IMR-90 (cell line): ENCODE measurements around the gene ITGA3. TPM values are rescaled to one million over a fixed set of nuclear protein-coding genes. Genes with fewer than 3 reads are reported as not detected.

Experiments used
- ATAC-seq: fragments of 200-7000 bp; cut with Tn5 transposase; 2 replicates; pipeline ENCODE4 v1.9.1; 2020; ENCODE audit warnings: low read depth, mild to moderate bottlenecking, moderate library complexity
- BruUV-seq: library from RNA; stranded (reverse); fragments of 400-500 nt; replicated peaks from 2 replicates; lab custom pipeline; 2021; lab: Mats Ljungman, UMichigan
- CTCF ChIA-PET: fragments of 300-600 bp; formaldehyde crosslinking; extraction: SDS; loops from one replicate; lab custom pipeline; 2021; ENCODE audit warnings: antibody characterized with exemption; lab: Yijun Ruan, JAX
- POLR2A ChIA-PET: fragments of 300-600 bp; sonication (Branson Sonifier 250); formaldehyde crosslinking; loops from one replicate; lab custom pipeline; 2022; ENCODE audit warnings: antibody characterized with exemption; ENCODE audit not compliant: unreplicated experiment; lab: Charles Lee
- DNase-seq: peaks from one replicate; pipeline ENCODE4 v3.0.0; 2013
- H2AFZ ChIP-seq: replicated peaks from 2 replicates; pipeline ENCODE3; 2013; ENCODE audit warnings: low read length, mild to moderate bottlenecking; ENCODE audit not compliant: poor library complexity
- H2AK5ac ChIP-seq: 2 replicates; pipeline ENCODE4 v1.6.1; 2013; ENCODE audit warnings: low read depth, low read length, inconsistent platforms
- H2AK9ac ChIP-seq: replicated peaks from 2 replicates; pipeline ENCODE3; 2013; ENCODE audit warnings: mild to moderate bottlenecking, low read depth, low read length, moderate library complexity; ENCODE audit not compliant: poor library complexity
- H2BK120ac ChIP-seq: 2 replicates; pipeline ENCODE4 v1.6.1; 2013; ENCODE audit warnings: low read depth, low read length, inconsistent platforms
- H2BK15ac ChIP-seq: 3 replicates; pipeline ENCODE4 v1.6.1; 2013; ENCODE audit warnings: low read depth, low read length, inconsistent platforms
- H2BK20ac ChIP-seq: 2 replicates; pipeline ENCODE4 v1.6.1; 2013; ENCODE audit warnings: low read depth, mild to moderate bottlenecking, inconsistent platforms, low read length, moderate library complexity
- H2BK5ac ChIP-seq: 2 replicates; pipeline ENCODE4 v1.6.1; 2013; ENCODE audit warnings: mild to moderate bottlenecking, low read depth, low read length, inconsistent platforms; ENCODE audit not compliant: poor library complexity, severe bottlenecking
- H3K14ac ChIP-seq: replicated peaks from 2 replicates; pipeline ENCODE4 v1.6.1; 2013; ENCODE audit warnings: low read depth, low read length, inconsistent platforms
- H3K18ac ChIP-seq: 2 replicates; pipeline ENCODE4 v1.6.1; 2013; ENCODE audit warnings: low read depth, low read length, control low read depth
- H3K23ac ChIP-seq: 2 replicates; pipeline ENCODE4 v1.6.1; 2013; ENCODE audit warnings: low read depth, low read length, inconsistent platforms
- H3K27ac ChIP-seq: 2 replicates; pipeline ENCODE4 v1.5.1; 2013; ENCODE audit warnings: mild to moderate bottlenecking, control low read depth, low read length; ENCODE audit not compliant: insufficient read depth
- H3K27me3 ChIP-seq: 2 replicates; pipeline ENCODE4 v1.6.1; 2013; ENCODE audit warnings: low read length; ENCODE audit not compliant: control insufficient read depth, insufficient read depth
- H3K36me3 ChIP-seq: 2 replicates; pipeline ENCODE4 v1.6.1; 2013; ENCODE audit warnings: low read length, mixed read lengths; ENCODE audit not compliant: control insufficient read depth, insufficient read depth
- H3K4ac ChIP-seq: 2 replicates; pipeline ENCODE4 v1.6.1; 2013; ENCODE audit warnings: low read depth, low read length, inconsistent platforms
- H3K4me1 ChIP-seq: 2 replicates; pipeline ENCODE4 v1.6.1; 2013; ENCODE audit warnings: low read length, mixed read lengths; ENCODE audit not compliant: control insufficient read depth, insufficient read depth
- H3K4me2 ChIP-seq: 2 replicates; pipeline ENCODE4 v1.6.1; 2013; ENCODE audit warnings: low read depth, mild to moderate bottlenecking, control low read depth, low read length, moderate library complexity
- H3K4me3 ChIP-seq: 2 replicates; pipeline ENCODE4 v1.5.1; 2013; ENCODE audit warnings: low read depth, mild to moderate bottlenecking, control low read depth, low read length, moderate library complexity; ENCODE audit not compliant: insufficient read depth
- H3K56ac ChIP-seq: 2 replicates; pipeline ENCODE4 v1.6.1; 2013; ENCODE audit warnings: low read length, inconsistent platforms; ENCODE audit not compliant: insufficient read depth; ENCODE audit errors: extremely low read depth
- H3K79me1 ChIP-seq, 2 experiments: 2 replicates each; pipeline ENCODE4 v1.6.1; 2013; ENCODE audit warnings: low read length in 2 of 2, inconsistent platforms in 1 of 2, low read depth in 1 of 2
- H3K9ac ChIP-seq: 2 replicates; pipeline ENCODE4 v1.6.1; 2013; ENCODE audit warnings: low read depth, low read length, control low read depth
- H3K9me1 ChIP-seq: 2 replicates; pipeline ENCODE4 v1.6.1; 2013; ENCODE audit warnings: low read length, inconsistent platforms; ENCODE audit not compliant: insufficient read depth
- H3K9me3 ChIP-seq: 2 replicates; pipeline ENCODE4 v1.6.1; 2013; ENCODE audit warnings: low read length; ENCODE audit not compliant: control insufficient read depth, insufficient read depth
- H4K20me1 ChIP-seq: 2 replicates; pipeline ENCODE4 v1.6.1; 2013; ENCODE audit warnings: low read length, inconsistent platforms; ENCODE audit not compliant: insufficient read depth
- H4K5ac ChIP-seq: 2 replicates; pipeline ENCODE4 v1.6.1; 2013; ENCODE audit warnings: mild to moderate bottlenecking, low read depth, low read length, control low read depth
- H4K8ac ChIP-seq, 2 experiments: 2 replicates each; pipeline ENCODE4 v1.6.1; 2013; ENCODE audit warnings: low read depth in 2 of 2, low read length in 2 of 2, control low read depth in 1 of 2, inconsistent platforms in 1 of 2
- H4K91ac ChIP-seq: 2 replicates; pipeline ENCODE4 v1.6.1; 2013; ENCODE audit warnings: low read depth, low read length, inconsistent platforms; ENCODE audit not compliant: insufficient read depth
- BHLHE40 ChIP-seq: fragments of 150-350 bp; IDR thresholded peaks from 2 replicates; pipeline ENCODE4 v1.6.1; 2016; ENCODE audit warnings: mild to moderate bottlenecking, low read depth, low read length
- NFE2L2 ChIP-seq: fragments of 150-350 bp; IDR thresholded peaks from 2 replicates; pipeline ENCODE4 v1.6.1; 2016; ENCODE audit warnings: low read depth, mild to moderate bottlenecking, low read length
- RFX5 ChIP-seq: IDR thresholded peaks from 2 replicates; pipeline ENCODE4 v1.8.0; 2012; ENCODE audit warnings: low read depth, mild to moderate bottlenecking, low read length, moderate library complexity
- WGBS, 2 experiments: methylation state at CpG; one replicate each; pipeline versions ENCODE4 v1.1.5 to v1.1.7; 2013; ENCODE audit warnings: missing lambda C conversion rate in 2 of 2; ENCODE audit not compliant: insufficient read length in 1 of 2; ENCODE audit errors: extremely low coverage in 2 of 2; 5-methylcytosine and 5-hydroxymethylcytosine counted together
- dilution Hi-C: fragments of 300-500 bp; cut with HindIII; formaldehyde crosslinking; loops from one replicate; pipeline ENCODE4 v1.14.3; 2018; ENCODE audit warnings: low sequenced_read_pairs; ENCODE audit not compliant: unreplicated experiment
- in situ Hi-C: fragments of 300-500 bp; cut with MboI; formaldehyde crosslinking; loops from 3 replicates; pipeline ENCODE4 v1.14.3; 2019; ENCODE audit warnings: low sequenced_read_pairs, inconsistent platforms, mixed read lengths
- intact Hi-C: fragments of 100-400 bp; cut with micrococcal nuclease; formaldehyde crosslinking; loops from 2 replicates; pipeline ENCODE4 v1.10.0; 2022
- polyA plus RNA-seq, 3 experiments: library from polyadenylated mRNA; depleted of rRNA; stranded (reverse); fragments of >200 nt; gene quantifications; 2 replicates each; pipeline ENCODE4 v1.2.3, GENCODE V29; 2012; ENCODE audit warnings: low replicate concordance in 1 of 3
- total RNA-seq: library from RNA; depleted of rRNA; stranded (reverse); fragments of >200 nt; gene quantifications from 2 replicates; pipeline ENCODE4 v1.2.3, GENCODE V29; 2012

The ITGA3 gene
- total and polyA plus RNA-seq, 2 of the 4 experiments (the other 2 are of a cell fraction), result 78.0 to 202 TPM

DNA sequence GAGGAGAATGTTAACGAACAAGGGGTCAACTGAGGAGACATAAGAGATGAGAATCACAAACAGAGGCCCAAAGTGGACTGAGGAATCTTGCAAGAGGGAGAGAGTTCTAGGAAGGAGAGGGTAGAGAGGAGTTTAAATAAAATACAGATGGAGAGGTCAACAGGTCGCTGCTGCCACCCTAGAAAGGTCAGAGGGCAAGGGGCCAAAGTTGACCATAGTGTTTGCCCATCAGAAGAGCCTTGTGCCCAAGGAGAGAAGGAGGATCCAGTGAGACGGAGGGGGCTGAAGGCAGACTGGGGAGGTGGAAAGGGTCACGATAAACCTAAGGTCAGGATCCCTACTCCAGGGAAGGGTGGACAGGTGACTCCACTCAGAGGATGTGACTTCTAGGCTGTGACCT is 6.9 kb upstream of the ITGA3 start:
- peak overlapping the region; percentile 98 for H2BK120ac ChIP-seq
- intact Hi-C loops (no loop called here), in situ Hi-C loops (no loop called here), dilution Hi-C loops (no loop called here)
- peaks cover 0 to 60% of the 10 kb centered on the region in 2 experiments; a peak in 2 of 4 replicates for H3K79me1 ChIP-seq
- H4K20me1 ChIP-seq, result no peaks in the 10 kb centered on the region
- H2BK5ac ChIP-seq, result peak overlapping the region; percentile 82
- no peak overlapping the region; the same call in 1 of the 2 replicates for H3K27ac ChIP-seq
- ChIA-PET CTCF (no interaction called here), POLR2A (no interaction called here)
- H2AK5ac ChIP-seq, result peak overlapping the region; percentile 98
- no peak overlapping the region; a peak in 1 of 4 replicates for H4K8ac ChIP-seq
- H2BK20ac ChIP-seq, result peak overlapping the region; percentile 96
- peaks cover 69% of the 10 kb centered on the region for H3K9me1 ChIP-seq
- H3K56ac ChIP-seq, result no peak overlapping the region
- H3K4me1 ChIP-seq, result peaks cover 44% of the 10 kb centered on the region
- no peak overlapping the region for H3K4me2 ChIP-seq
- peak overlapping the region; percentile 96 for H3K4ac ChIP-seq
- H2BK15ac ChIP-seq, result peak overlapping the region; percentile 93; the same call in 2 of the 3 replicates
- no peak overlapping the region for H3K9ac ChIP-seq
- H3K14ac ChIP-seq, result peak overlapping the region; percentile 78; the same call in 1 of the 2 replicates
- peak overlapping the region; percentile 61 for H2AK9ac ChIP-seq
- H4K91ac ChIP-seq, result peak overlapping the region; percentile 95
- TF ChIP-seq RFX5 (no peak), BHLHE40 (no peak), NFE2L2 (no peak)
- H3K4me3 ChIP-seq, result no peak overlapping the region
- H3K9me3 ChIP-seq, result no peaks in the 10 kb centered on the region
- no peak overlapping the region for H3K23ac ChIP-seq
- DNase-seq (no peak), ATAC-seq (no peak)
- no peak overlapping the region for H4K5ac ChIP-seq
- 75% methylated on average over 2 of the region's 4 CpGs; no CpG with 5 or more reads in 1 of the 2 experiments for WGBS, 2 experiments
- BruUV-seq, result no TSS peak
- no peak overlapping the region for H2AFZ ChIP-seq
- no peaks in the 10 kb centered on the region for H3K36me3 ChIP-seq
- H3K18ac ChIP-seq, result peak overlapping the region; percentile 24; the same call in 1 of the 2 replicates
- no peaks in the 10 kb centered on the region for H3K27me3 ChIP-seq
